H1 (cell line): ENCODE data around the gene COL4A2. TPM values are rescaled to one million over a fixed set of nuclear protein-coding genes. Genes with fewer than 3 reads are reported as not detected.

Experiments used
- CTCF ChIA-PET: fragments of 300-600 bp; sonication (Branson Sonifier 250); formaldehyde crosslinking; loops from one replicate; lab custom pipeline; 2021; ENCODE audit not compliant: partially characterized antibody; lab: Charles Lee
- POLR2A ChIA-PET: fragments of 300-600 bp; sonication (Branson Sonifier 250); formaldehyde crosslinking; loops from one replicate; lab custom pipeline; 2021; ENCODE audit warnings: inconsistent platforms; ENCODE audit not compliant: partially characterized antibody; lab: Charles Lee
- DNase-seq, 2 experiments: peaks; one replicate each; pipeline versions ENCODE4 v3.0.0 to v3.0.0-alpha.2; 2010 to 2022; ENCODE audit warnings: low spot score in 2 of 2, low read depth in 1 of 2, mixed read lengths in 1 of 2
- FAIRE-seq: peaks from 2 replicates; lab custom pipeline; 2011; peaks lifted over from hg19 to GRCh38; lab: Jason Lieb, UNC
- H2AFZ ChIP-seq: 2 replicates; pipeline ENCODE4 v1.8.1; 2012; ENCODE audit warnings: low read length, inconsistent platforms
- H2AK5ac ChIP-seq: 2 replicates; pipeline ENCODE4 v1.6.1; 2013; ENCODE audit warnings: low read depth, low read length
- H2BK120ac ChIP-seq: replicated peaks from 2 replicates; pipeline ENCODE3; 2013; ENCODE audit warnings: low read depth, low read length, inconsistent platforms
- H2BK12ac ChIP-seq: 2 replicates; pipeline ENCODE4 v1.6.1; 2013; ENCODE audit warnings: low read depth, low read length
- H2BK15ac ChIP-seq: 2 replicates; pipeline ENCODE4 v1.6.1; 2013; ENCODE audit warnings: low read length
- H2BK20ac ChIP-seq: 2 replicates; pipeline ENCODE4 v1.6.1; 2013; ENCODE audit warnings: low read length
- H2BK5ac ChIP-seq: 2 replicates; pipeline ENCODE4 v1.6.1; 2013; ENCODE audit warnings: low read depth, low read length
- H3K14ac ChIP-seq: 2 replicates; pipeline ENCODE4 v1.6.1; 2013; ENCODE audit warnings: inconsistent platforms; ENCODE audit not compliant: insufficient read length
- H3K18ac ChIP-seq: 2 replicates; pipeline ENCODE4 v1.6.1; 2013; ENCODE audit warnings: low read length; ENCODE audit errors: extremely low read depth
- H3K23ac ChIP-seq: 2 replicates; pipeline ENCODE4 v1.6.1; 2013; ENCODE audit warnings: inconsistent platforms; ENCODE audit not compliant: insufficient read length
- H3K23me2 ChIP-seq: 2 replicates; pipeline ENCODE4 v1.6.1; 2013; ENCODE audit warnings: low read depth, low read length
- H3K27ac ChIP-seq: 2 replicates; pipeline ENCODE4 v1.6.1; 2011; ENCODE audit warnings: low read depth, low read length, inconsistent platforms
- H3K27me3 ChIP-seq, 4 experiments: replicated peaks in 1 of 4; 1 replicate in 1 of 4; 2 replicates in 3 of 4; pipeline versions ENCODE4 v1.6.1 to v1.8.1; 2011 to 2013; ENCODE audit warnings: low read length in 3 of 4, mild to moderate bottlenecking in 3 of 4, inconsistent platforms in 2 of 4, mixed read lengths in 2 of 4, moderate library complexity in 1 of 4; ENCODE audit not compliant: control insufficient read depth in 3 of 4, insufficient read depth in 3 of 4; ENCODE audit errors: extremely low read depth in 1 of 4
- H3K36me3 ChIP-seq, 4 experiments: 2 replicates each; pipeline versions ENCODE4 v1.6.1 to v1.8.1; 2011 to 2013; ENCODE audit warnings: mild to moderate bottlenecking in 4 of 4, low read length in 3 of 4, moderate library complexity in 2 of 4, control low read depth in 1 of 4, inconsistent platforms in 1 of 4; ENCODE audit not compliant: insufficient read depth in 4 of 4, control insufficient read depth in 2 of 4
- H3K4ac ChIP-seq: replicated peaks from 2 replicates; pipeline ENCODE3; 2013; ENCODE audit warnings: low read length, low read depth, mixed read lengths, inconsistent platforms; ENCODE audit not compliant: insufficient read length
- H3K4me1 ChIP-seq, 4 experiments: replicated peaks in 1 of 4; 1 replicate in 1 of 4; 2 replicates in 3 of 4; pipeline versions ENCODE4 v1.6.1 to v1.8.1; 2011 to 2013; ENCODE audit warnings: low read length in 3 of 4, inconsistent platforms in 2 of 4, mixed read lengths in 1 of 4; ENCODE audit not compliant: insufficient read depth in 4 of 4, control insufficient read depth in 3 of 4
- H3K4me2 ChIP-seq, 2 experiments: 2 replicates each; pipeline versions ENCODE4 v1.6.1 to v1.8.1; 2011 to 2013; ENCODE audit warnings: low read depth in 2 of 2, low read length in 2 of 2, control low read depth in 1 of 2, inconsistent platforms in 1 of 2, mild to moderate bottlenecking in 1 of 2; ENCODE audit not compliant: insufficient read depth in 1 of 2
- H3K4me3 ChIP-seq, 4 experiments: fragments of 200-600, 300-600 bp in 1 of 4; sonication (generic), shearing (Covaris generic), sonication (Bioruptor Twin) in 1 of 4; 2 replicates each; pipeline versions ENCODE4 v1.5.1 to v1.8.1; 2011 to 2016; ENCODE audit warnings: low read length in 4 of 4, low read depth in 3 of 4, control low read depth in 2 of 4, inconsistent platforms in 2 of 4, mild to moderate bottlenecking in 2 of 4, mixed read lengths in 1 of 4, moderate library complexity in 1 of 4; ENCODE audit not compliant: insufficient read depth in 2 of 4; ENCODE audit errors: extremely low read depth in 1 of 4
- H3K56ac ChIP-seq: replicated peaks from 2 replicates; pipeline ENCODE3; 2013; ENCODE audit warnings: low read depth, mild to moderate bottlenecking, mixed read lengths, low read length, inconsistent platforms; ENCODE audit not compliant: insufficient read length
- H3K79me1 ChIP-seq: 2 replicates; pipeline ENCODE4 v1.6.1; 2013; ENCODE audit warnings: low read depth, low read length, control low read depth
- H3K79me2 ChIP-seq, 2 experiments: 2 replicates each; pipeline versions ENCODE4 v1.6.1 to v1.8.1; 2012 to 2013; ENCODE audit warnings: low read length in 2 of 2, mild to moderate bottlenecking in 2 of 2, inconsistent platforms in 1 of 2; ENCODE audit not compliant: insufficient read depth in 2 of 2, control insufficient read depth in 1 of 2
- H3K9ac ChIP-seq, 4 experiments: replicated peaks in 1 of 4; 1 replicate in 1 of 4; 2 replicates in 3 of 4; pipeline versions ENCODE4 v1.6.1 to v1.8.1; 2011 to 2013; ENCODE audit warnings: low read depth in 3 of 4, low read length in 3 of 4, control low read depth in 2 of 4, mild to moderate bottlenecking in 2 of 4, moderate library complexity in 2 of 4, inconsistent platforms in 1 of 4; ENCODE audit errors: extremely low read depth in 1 of 4
- H3K9me3 ChIP-seq, 2 experiments: 2 replicates each; pipeline versions ENCODE4 v1.6.1 to v1.8.1; 2012 to 2013; ENCODE audit warnings: mild to moderate bottlenecking in 2 of 2, moderate library complexity in 2 of 2, control low read depth in 1 of 2, inconsistent platforms in 1 of 2, low read depth in 1 of 2, low read length in 1 of 2, mixed read lengths in 1 of 2; ENCODE audit not compliant: insufficient read depth in 2 of 2
- H4K20me1 ChIP-seq, 2 experiments: replicated peaks in 1 of 2; 2 replicates each; pipeline versions ENCODE3 to v1.8.1; 2011 to 2013; ENCODE audit warnings: inconsistent platforms in 2 of 2, low read length in 2 of 2, mild to moderate bottlenecking in 1 of 2; ENCODE audit not compliant: insufficient read depth in 2 of 2, control insufficient read depth in 1 of 2
- H4K5ac ChIP-seq: 2 replicates; pipeline ENCODE4 v1.6.1; 2013; ENCODE audit warnings: low read length, low read depth, mixed read lengths, inconsistent platforms; ENCODE audit not compliant: insufficient read length
- H4K8ac ChIP-seq: 2 replicates; pipeline ENCODE4 v1.8.0; 2013; ENCODE audit warnings: mild to moderate bottlenecking, moderate library complexity, low read length, inconsistent platforms; ENCODE audit not compliant: insufficient read depth; ENCODE audit errors: extremely low read depth
- H4K91ac ChIP-seq: replicated peaks from 2 replicates; pipeline ENCODE3; 2013; ENCODE audit warnings: low read length, mixed read lengths, inconsistent platforms; ENCODE audit not compliant: insufficient read length
- CEBPB ChIP-seq: IDR thresholded peaks from 2 replicates; pipeline ENCODE4 v1.6.1; 2012; ENCODE audit warnings: low read depth, low read length
- CREB1 ChIP-seq: IDR thresholded peaks from 2 replicates; pipeline ENCODE4 v1.6.1; 2012; ENCODE audit warnings: inconsistent platforms
- FOSL1 ChIP-seq: IDR thresholded peaks from 2 replicates; pipeline ENCODE4 v1.6.1; 2011; ENCODE audit warnings: mild to moderate bottlenecking, low read depth, low read length, moderate library complexity; ENCODE audit not compliant: insufficient read depth
- GTF2F1 ChIP-seq: IDR thresholded peaks from 2 replicates; pipeline ENCODE4 v1.6.1; 2012; ENCODE audit warnings: low read depth, low read length, improper control_type of control experiment, borderline replicate concordance
- JUN ChIP-seq: IDR thresholded peaks from 2 replicates; pipeline ENCODE4 v1.6.1; 2011; ENCODE audit warnings: low read depth, mild to moderate bottlenecking, improper control_type of control experiment, low read length
- MAFK ChIP-seq: IDR thresholded peaks from 2 replicates; pipeline ENCODE4 v1.6.1; 2012; ENCODE audit warnings: low read depth, mild to moderate bottlenecking, improper control_type of control experiment, low read length
- NRF1 ChIP-seq: IDR thresholded peaks from 2 replicates; pipeline ENCODE4 v1.6.1; 2011; ENCODE audit warnings: mild to moderate bottlenecking, low read depth, low read length, improper control_type of control experiment
- RNF2 ChIP-seq: fragments of 200-900, 300-1000 bp; sonication (generic); IDR thresholded peaks from 2 replicates; pipeline ENCODE4 v1.7.1; 2016; ENCODE audit warnings: borderline replicate concordance, low read depth, mild to moderate bottlenecking, antibody characterized with exemption, low read length; ENCODE audit not compliant: poor library complexity, severe bottlenecking; ENCODE audit errors: missing control alignments
- SP4 ChIP-seq: IDR thresholded peaks from 2 replicates; pipeline ENCODE4 v1.6.1; 2012; ENCODE audit warnings: low read length, inconsistent platforms
- SUZ12 ChIP-seq: fragments of 200-600 bp; sonication (generic); IDR thresholded peaks from 2 replicates; pipeline ENCODE4 v1.6.1; 2012; ENCODE audit warnings: mild to moderate bottlenecking, inconsistent platforms, low read length, moderate library complexity, mixed read lengths
- TCF12 ChIP-seq: IDR thresholded peaks from 2 replicates; pipeline ENCODE4 v1.6.1; 2011; ENCODE audit warnings: low read depth, mild to moderate bottlenecking, low read length
- WGBS, 2 experiments: shearing (Covaris generic) in 1 of 2; methylation state at CpG; one replicate each; pipeline versions ENCODE4 v1.1.6 to v1.1.7; 2013 to 2015; ENCODE audit warnings: low lambda C conversion rate in 2 of 2, mixed read lengths in 2 of 2, inconsistent platforms in 1 of 2, low coverage in 1 of 2, missing lambda C conversion rate in 1 of 2; ENCODE audit not compliant: insufficient replicate concordance in 2 of 2, insufficient coverage in 1 of 2, insufficient read length in 1 of 2; ENCODE audit errors: extremely low coverage in 1 of 2, missing lambda C conversion rate in 1 of 2; 5-methylcytosine and 5-hydroxymethylcytosine counted together
- polyA plus RNA-seq, 7 experiments: library from polyadenylated mRNA; depleted of rRNA in 3 of 7; stranded (reverse) in 5 of 7; unstranded in 2 of 7; fragments of >200 nt in 5 of 7; fragments of 200-250 nt in 2 of 7; gene quantifications; 1 replicate in 5 of 7; 2 replicates in 1 of 7; 4 replicates in 1 of 7; pipeline versions ENCODE4 v1.2.1 to v1.2.3, GENCODE V29; 2011 to 2013; ENCODE audit warnings: missing spikeins in 2 of 7, mixed read lengths in 2 of 7
- total RNA-seq: library from RNA; stranded (reverse); fragmentation: NEBNext Ultra II Directional; extraction: Animal tissue kit (Norgen Biotek cat#: 25700); gene quantifications from 2 replicates; pipeline ENCODE4 v1.2.1, GENCODE V29; 2021

The COL4A2 gene
- total and polyA plus RNA-seq, 2 of the 8 experiments (the other 6 are each of a cell fraction or from before 2014, with no cell fraction given): 80.4 to 87.3 TPM

DNA sequence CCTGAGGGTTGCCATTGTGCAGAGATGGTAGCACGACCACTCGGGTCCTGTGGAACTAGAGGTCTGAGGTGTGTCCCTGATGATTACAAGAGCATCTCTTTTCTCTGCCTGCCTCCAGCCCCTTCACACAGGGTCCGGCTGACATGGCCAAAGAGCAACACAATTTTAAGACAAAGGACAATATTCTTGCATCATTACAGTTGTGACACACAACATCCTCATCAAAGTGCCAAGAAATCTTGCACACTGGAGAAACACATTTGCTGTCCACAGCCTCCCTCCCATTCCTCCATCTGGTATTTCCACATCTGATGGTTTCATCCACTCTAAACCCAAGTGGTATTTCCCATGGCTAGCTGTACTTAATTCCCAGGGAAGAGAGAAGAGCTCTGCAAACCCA, 12.9 kb upstream of the COL4A2 start:
- Histone ChIP-seq H3K79me2 (peaks cover 0 to 9% of the 10 kb centered on the region in 2 experiments; a peak in 1 of 4 replicates), H4K91ac (no peak overlapping the region), H2BK120ac (no peak overlapping the region), H3K36me3 (no peaks in the 10 kb centered on the region), H2BK12ac (no peak overlapping the region), H3K4me2 (no peak overlapping the region), H3K27ac (no peak overlapping the region), H4K8ac (no peak overlapping the region), H3K4me3 (no peak overlapping the region), H4K5ac (no peak overlapping the region), H3K14ac (no peak overlapping the region), H2BK15ac (no peak overlapping the region), H3K23ac (no peak overlapping the region), H2AK5ac (no peak overlapping the region), H3K4me1 (peaks cover 4 to 7% (median 4%) of the 10 kb centered on the region in 4 experiments; a peak in 6 of 7 replicates), H2BK20ac (no peak overlapping the region), H3K9me3 (no peaks in the 10 kb centered on the region), H3K18ac (no peak overlapping the region), H3K79me1 (no peaks in the 10 kb centered on the region), H3K9ac (no peak overlapping the region), H3K56ac (no peak overlapping the region), H3K4ac (no peak overlapping the region), H2AFZ (no peak overlapping the region), H3K23me2 (no peaks in the 10 kb centered on the region), H4K20me1 (no peaks in the 10 kb centered on the region), H2BK5ac (no peak overlapping the region), H3K27me3 (no peaks in the 10 kb centered on the region)
- TF ChIP-seq NRF1: no peak
- TF ChIP-seq CREB1: no peak
- TF ChIP-seq FOSL1: no peak
- no peak for TF ChIP-seq GTF2F1
- no peak for TF ChIP-seq SP4
- TF ChIP-seq SUZ12: no peak
- TF ChIP-seq MAFK: no peak
- no peak for TF ChIP-seq TCF12
- TF ChIP-seq RNF2: no peak
- no peak for TF ChIP-seq CEBPB
- no peak for TF ChIP-seq JUN
- CTCF ChIA-PET: interaction anchor here (1.0 to 1.5 kb wide), 2 partner anchors 26 to 46 kb away, joined by 3 to 4 read pairs; no protein-coding TSS in a partner anchor
- 92% methylated on average over 3 of the region's 3 CpGs; no CpG with 5 or more reads in 1 of the 2 experiments for WGBS, 2 experiments
- FAIRE-seq (no peak), DNase-seq (no peak)
- POLR2A ChIA-PET: no interaction called here
